22Rv1 (cell line): Measurements from ENCODE around the gene RAP2C.
A peak's percentile ranks its signal among the peaks of the same experiment; 100 is the strongest.
"Not testable (repeated sequence)": the region's sequence is repeated elsewhere in the genome, so short reads cannot be mapped to it uniquely, and the experiment has no call there.

ENCODE experiments used
- H3K27ac ChIP-seq: fragments of 450-650 bp; 2 replicates; pipeline ENCODE4 v1.5.1; 2017
- ZFX ChIP-seq: fragments of 450-650 bp; IDR thresholded peaks from 2 replicates; pipeline ENCODE4 v1.6.1; 2017; ENCODE audit warnings: antibody characterized with exemption, borderline replicate concordance
- TF ChIP-seq, protein P1 (sequence below): fragments of 450-650 bp; IDR thresholded peaks from 2 replicates; pipeline ENCODE4 v1.5.1; 2017; ENCODE audit warnings: mild to moderate bottlenecking

The RAP2C gene

DNA sequence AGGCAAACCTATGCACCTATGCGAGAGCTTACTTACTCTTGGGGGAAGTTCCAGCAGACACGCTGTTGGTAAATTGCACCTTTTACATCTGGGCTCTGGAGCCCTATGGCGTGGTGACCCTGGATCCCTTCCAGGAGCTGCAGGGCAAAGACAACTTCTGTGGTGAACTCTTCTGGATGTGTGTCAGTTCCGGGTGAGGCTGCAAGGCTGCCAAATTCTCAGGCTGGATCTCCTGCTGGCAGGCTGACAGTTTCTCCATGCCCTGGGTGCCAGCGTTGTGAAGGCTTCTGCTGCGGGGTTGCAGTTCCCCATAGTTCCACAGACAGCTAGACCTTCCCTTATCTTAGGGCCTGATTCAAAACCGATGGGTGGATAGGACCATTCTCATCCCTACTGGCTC is 37.9 kb downstream of the RAP2C start:
- TF ChIP-seq ZFX: no peak
- TF ChIP-seq, protein P1, sequence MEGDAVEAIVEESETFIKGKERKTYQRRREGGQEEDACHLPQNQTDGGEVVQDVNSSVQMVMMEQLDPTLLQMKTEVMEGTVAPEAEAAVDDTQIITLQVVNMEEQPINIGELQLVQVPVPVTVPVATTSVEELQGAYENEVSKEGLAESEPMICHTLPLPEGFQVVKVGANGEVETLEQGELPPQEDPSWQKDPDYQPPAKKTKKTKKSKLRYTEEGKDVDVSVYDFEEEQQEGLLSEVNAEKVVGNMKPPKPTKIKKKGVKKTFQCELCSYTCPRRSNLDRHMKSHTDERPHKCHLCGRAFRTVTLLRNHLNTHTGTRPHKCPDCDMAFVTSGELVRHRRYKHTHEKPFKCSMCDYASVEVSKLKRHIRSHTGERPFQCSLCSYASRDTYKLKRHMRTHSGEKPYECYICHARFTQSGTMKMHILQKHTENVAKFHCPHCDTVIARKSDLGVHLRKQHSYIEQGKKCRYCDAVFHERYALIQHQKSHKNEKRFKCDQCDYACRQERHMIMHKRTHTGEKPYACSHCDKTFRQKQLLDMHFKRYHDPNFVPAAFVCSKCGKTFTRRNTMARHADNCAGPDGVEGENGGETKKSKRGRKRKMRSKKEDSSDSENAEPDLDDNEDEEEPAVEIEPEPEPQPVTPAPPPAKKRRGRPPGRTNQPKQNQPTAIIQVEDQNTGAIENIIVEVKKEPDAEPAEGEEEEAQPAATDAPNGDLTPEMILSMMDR: no peak
- H3K27ac ChIP-seq: peak overlapping the region; percentile 43; the same call in 1 of the 2 replicates

GRCh38 chrX:132180929-132181328 is 38.3 kb downstream of the RAP2C start:
- TF ChIP-seq ZFX: no peak
- peak overlapping the region; percentile 43; the same call in 1 of the 2 replicates for H3K27ac ChIP-seq

- H3K27ac ChIP-seq: no peak overlapping the region
- TF ChIP-seq ZFX: no peak
These were observed 45.6 kb downstream of the RAP2C start for GRCh38 chrX:132173647-132174046.

DNA sequence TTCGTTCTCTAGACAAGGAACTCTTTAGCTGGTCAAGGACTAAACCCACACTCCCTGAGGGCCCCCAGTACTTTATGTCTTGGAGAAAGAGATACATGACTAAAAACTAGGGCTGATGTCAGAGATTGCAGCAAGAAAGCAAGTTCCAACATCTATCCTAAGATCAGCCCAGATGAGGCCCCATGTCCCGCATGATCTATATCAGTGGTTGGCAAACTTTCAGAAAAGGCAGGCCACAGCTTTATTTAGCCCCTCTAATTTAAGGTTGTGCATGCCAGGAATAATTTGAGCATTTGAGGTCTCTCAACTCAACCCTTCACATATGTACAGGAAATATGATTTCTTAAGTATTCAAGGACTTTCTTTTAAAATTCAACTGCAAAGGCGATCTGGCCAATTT is 47.4 kb downstream of the RAP2C start:
- H3K27ac ChIP-seq: no peak overlapping the region
- TF ChIP-seq ZFX: no peak
- TF ChIP-seq, protein P1: no peak

DNA sequence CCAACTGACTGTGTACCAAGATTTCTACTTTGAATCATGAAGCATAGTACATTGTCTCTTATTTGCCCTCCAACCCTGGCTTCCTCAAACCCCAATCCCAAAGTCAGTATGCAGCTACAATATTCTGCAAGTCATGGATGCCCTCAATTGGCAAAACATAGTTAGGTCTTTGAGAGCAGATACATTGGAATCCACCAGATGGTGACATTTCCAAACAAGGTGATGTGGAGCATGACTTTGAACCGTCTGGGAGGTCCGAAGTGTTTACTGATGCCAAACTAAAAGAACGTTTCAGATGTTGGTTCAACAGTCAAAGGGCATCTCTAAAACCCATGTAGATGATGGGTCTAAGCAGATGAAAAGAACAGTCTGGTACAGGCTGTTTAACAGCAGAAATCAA is 47.8 kb downstream of the RAP2C start:
- TF ChIP-seq, protein P1: no peak
- no peak for TF ChIP-seq ZFX

GRCh38 chrX:132169554-132169953 is 49.7 kb downstream of the RAP2C start:
- H3K27ac ChIP-seq: no peak overlapping the region
- no peak for TF ChIP-seq ZFX
- TF ChIP-seq, protein P1: no peak

More for the DNA sequence above, 47.8 kb downstream of the RAP2C start:
- no peak overlapping the region for H3K27ac ChIP-seq

DNA sequence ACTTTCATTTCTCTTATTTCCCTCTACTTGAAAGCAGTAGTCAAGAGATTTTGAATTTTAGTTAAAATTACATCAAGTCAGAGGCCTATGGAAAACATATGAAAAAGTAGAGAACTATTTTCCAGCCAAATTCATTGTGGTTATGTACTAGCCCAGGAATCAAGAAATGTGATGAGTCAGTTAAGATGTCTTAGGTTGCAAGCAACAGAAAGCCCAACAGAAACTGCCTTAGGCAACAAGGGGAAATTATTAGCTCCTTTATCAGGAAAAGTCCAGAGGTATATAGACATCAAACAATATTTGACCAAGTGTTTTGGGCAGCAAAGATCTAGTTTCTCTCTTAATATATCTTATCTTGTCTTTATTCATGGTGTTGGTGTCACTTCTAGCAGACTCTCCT is 53.6 kb downstream of the RAP2C start:
- TF ChIP-seq, protein P1: no peak
- H3K27ac ChIP-seq: no peak overlapping the region

DNA sequence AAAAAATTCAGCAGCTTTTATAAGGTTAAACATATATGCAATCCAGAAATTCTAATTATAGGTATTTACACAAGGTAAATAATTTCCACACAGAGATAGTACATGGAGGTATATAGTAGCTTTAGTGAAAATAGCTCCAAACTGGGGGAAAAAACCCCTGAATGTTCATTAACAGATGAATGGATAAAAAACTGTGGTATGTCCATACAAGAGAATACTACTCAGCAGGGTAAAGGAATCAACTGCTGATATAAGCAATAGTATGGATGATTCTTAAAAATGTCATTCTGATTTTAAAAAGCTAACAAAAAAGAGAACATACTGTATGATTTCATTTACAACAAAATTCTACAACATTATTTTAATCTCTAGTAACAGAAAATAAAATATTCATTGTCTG is 54.2 kb downstream of the RAP2C start:
- H3K27ac ChIP-seq: no peak overlapping the region
- TF ChIP-seq ZFX: no peak
- TF ChIP-seq, protein P1: no peak

- not testable (repeated sequence) for H3K27ac ChIP-seq
These were observed 56.2 kb downstream of the RAP2C start for GRCh38 chrX:132163094-132163493.
